ENCODE data around the gene DHODH. TPM values are rescaled to one million over a fixed set of nuclear protein-coding genes. Genes with fewer than 3 reads are reported as not detected.

The DHODH gene
- total and polyA plus RNA-seq, 10 of the 15 experiments (the other 5 are each of a cell fraction or from before 2014, with no cell fraction given): 3.4 to 23.3 (median 13.2) TPM

- TF ChIP-seq MEF2B (IDR thresholded peaks at IDR 0.05; ENCODE audit: partially characterized antibody, poor library complexity, severe bottlenecking) (no peak), STAT1 (conservative IDR thresholded peaks at IDR 0.05) (no peak), CREB1 (IDR thresholded peaks at IDR 0.05; ENCODE audit: low read depth) (no peak), ATF7 (IDR thresholded peaks at IDR 0.05; ENCODE audit: low read depth) (no peak), POU2F2 (IDR thresholded peaks at IDR 0.05; ENCODE audit: borderline replicate concordance, low read depth, low read length) (no peak), ZNF622 (IDR thresholded peaks at IDR 0.05) (no peak), CBX5 (IDR thresholded peaks at IDR 0.05; ENCODE audit: low read depth) (no peak), SPI1 (IDR thresholded peaks at IDR 0.05; ENCODE audit: borderline replicate concordance, insufficient read depth, low read depth, low read length) (no peak), RUNX3 (IDR thresholded peaks at IDR 0.05; ENCODE audit: low read length) (no peak), RAD51 (IDR thresholded peaks at IDR 0.05) (no peak)
- TF ChIP-seq, protein P1, sequence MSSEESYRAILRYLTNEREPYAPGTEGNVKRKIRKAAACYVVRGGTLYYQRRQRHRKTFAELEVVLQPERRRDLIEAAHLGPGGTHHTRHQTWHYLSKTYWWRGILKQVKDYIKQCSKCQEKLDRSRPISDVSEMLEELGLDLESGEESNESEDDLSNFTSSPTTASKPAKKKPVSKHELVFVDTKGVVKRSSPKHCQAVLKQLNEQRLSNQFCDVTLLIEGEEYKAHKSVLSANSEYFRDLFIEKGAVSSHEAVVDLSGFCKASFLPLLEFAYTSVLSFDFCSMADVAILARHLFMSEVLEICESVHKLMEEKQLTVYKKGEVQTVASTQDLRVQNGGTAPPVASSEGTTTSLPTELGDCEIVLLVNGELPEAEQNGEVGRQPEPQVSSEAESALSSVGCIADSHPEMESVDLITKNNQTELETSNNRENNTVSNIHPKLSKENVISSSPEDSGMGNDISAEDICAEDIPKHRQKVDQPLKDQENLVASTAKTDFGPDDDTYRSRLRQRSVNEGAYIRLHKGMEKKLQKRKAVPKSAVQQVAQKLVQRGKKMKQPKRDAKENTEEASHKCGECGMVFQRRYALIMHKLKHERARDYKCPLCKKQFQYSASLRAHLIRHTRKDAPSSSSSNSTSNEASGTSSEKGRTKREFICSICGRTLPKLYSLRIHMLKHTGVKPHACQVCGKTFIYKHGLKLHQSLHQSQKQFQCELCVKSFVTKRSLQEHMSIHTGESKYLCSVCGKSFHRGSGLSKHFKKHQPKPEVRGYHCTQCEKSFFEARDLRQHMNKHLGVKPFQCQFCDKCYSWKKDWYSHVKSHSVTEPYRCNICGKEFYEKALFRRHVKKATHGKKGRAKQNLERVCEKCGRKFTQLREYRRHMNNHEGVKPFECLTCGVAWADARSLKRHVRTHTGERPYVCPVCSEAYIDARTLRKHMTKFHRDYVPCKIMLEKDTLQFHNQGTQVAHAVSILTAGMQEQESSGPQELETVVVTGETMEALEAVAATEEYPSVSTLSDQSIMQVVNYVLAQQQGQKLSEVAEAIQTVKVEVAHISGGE (CRISPR knock-in tag; IDR thresholded peaks at IDR 0.05): no peak
Measured at GRCh38 chr16:72049110-72049509, 40.6 kb downstream of the DHODH start (continued).

Data from GM12878 (cell line).